ENCODE results near the gene DICER1. TPM values are rescaled to one million over a fixed set of nuclear protein-coding genes. Genes with fewer than 3 reads are reported as not detected.

The DICER1 gene
- total RNA-seq, 1 experiment from 2014 or later, result 32.7 TPM

- POLR2A ChIA-PET, result no interaction called here
- CTCF ChIA-PET, result no interaction called here
- no peaks in the 10 kb centered on the region for H3K9me3 ChIP-seq (ENCODE audit: control insufficient read depth, insufficient read depth, low read depth, low read length)
- no TSS peak for BruUV-seq (replicated peaks)
- in situ Hi-C loops (cut with HindIII; ENCODE audit: low pct_unique_long_range_greater_than_20kb, low sequenced_read_pairs) (no loop called here), intact Hi-C loops (cut with micrococcal nuclease; ENCODE audit: unreplicated experiment) (no loop called here)
- TF ChIP-seq REST (IDR thresholded peaks at IDR 0.05; ENCODE audit: insufficient read depth in 1 of 2, low read depth in 2 of 2, low read length in 1 of 2), result no peak
- TF ChIP-seq TCF7L2 (IDR thresholded peaks at IDR 0.05; ENCODE audit: low read depth, low read length), result no peak
- no peak for TF ChIP-seq POLR2AphosphoS5 (IDR thresholded peaks at IDR 0.05; ENCODE audit: low read depth, low read length)
- no peak for TF ChIP-seq SIN3A (IDR thresholded peaks at IDR 0.05; ENCODE audit: borderline replicate concordance, insufficient read depth, low read depth, low read length)
- no peak for TF ChIP-seq CTCF (IDR thresholded peaks at IDR 0.05)
- H3K4me3 ChIP-seq (ENCODE audit: low read depth in 2 of 2, low read length in 2 of 2), result no peak overlapping the region
- DNase-seq (ENCODE audit: low read depth, low spot score), result no peak
- no peak for ATAC-seq
- no peaks in the 10 kb centered on the region; the same call in 1 of the 2 replicates for H3K4me1 ChIP-seq (ENCODE audit: control insufficient read depth, insufficient read depth, low read length)
- no peak overlapping the region for H3K27ac ChIP-seq (ENCODE audit: low read length)
- H3K36me3 ChIP-seq (ENCODE audit: control insufficient read depth, insufficient read depth, low read length), result peaks cover 5% of the 10 kb centered on the region; the same call in 1 of the 2 replicates
- H3K27me3 ChIP-seq (ENCODE audit: control insufficient read depth, insufficient read depth, low read length), result no peaks in the 10 kb centered on the region
Measured at GRCh38 chr14:95125915-95126314, 31.4 kb downstream of the DICER1 start.

- H3K9me3 ChIP-seq (ENCODE audit: control insufficient read depth, insufficient read depth, low read depth, low read length), result no peaks in the 10 kb centered on the region
- DNase-seq (ENCODE audit: low read depth, low spot score), result no peak
- no peaks in the 10 kb centered on the region; the same call in 1 of the 2 replicates for H3K4me1 ChIP-seq (ENCODE audit: control insufficient read depth, insufficient read depth, low read length)
- BruUV-seq (replicated peaks), result no TSS peak
- no peak overlapping the region for H3K4me3 ChIP-seq (ENCODE audit: low read depth in 2 of 2, low read length in 2 of 2)
- H3K27ac ChIP-seq (ENCODE audit: low read length), result no peak overlapping the region
- TF ChIP-seq POLR2AphosphoS5 (IDR thresholded peaks at IDR 0.05; ENCODE audit: low read depth, low read length), result no peak
- TF ChIP-seq REST (IDR thresholded peaks at IDR 0.05; ENCODE audit: insufficient read depth in 1 of 2, low read depth in 2 of 2, low read length in 1 of 2), result no peak
- no peak for TF ChIP-seq CTCF (IDR thresholded peaks at IDR 0.05)
- CTCF ChIA-PET, result no interaction called here
- ATAC-seq, result no peak
- peaks cover 5% of the 10 kb centered on the region; the same call in 1 of the 2 replicates for H3K36me3 ChIP-seq (ENCODE audit: control insufficient read depth, insufficient read depth, low read length)
- POLR2A ChIA-PET, result no interaction called here
- no peaks in the 10 kb centered on the region for H3K27me3 ChIP-seq (ENCODE audit: control insufficient read depth, insufficient read depth, low read length)
- in situ Hi-C loops (cut with HindIII; ENCODE audit: low pct_unique_long_range_greater_than_20kb, low sequenced_read_pairs), result no loop called here
- intact Hi-C loops (cut with micrococcal nuclease; ENCODE audit: unreplicated experiment), result no loop called here
Measured at GRCh38 chr14:95125221-95125620, 32.1 kb downstream of the DICER1 start.
